ENCODE results near the gene KLHDC4.
A peak's percentile ranks its signal among the peaks of the same experiment; 100 is the strongest.
"Not testable (repeated sequence)": the region's sequence is repeated elsewhere in the genome, so short reads cannot be mapped to it uniquely, and the experiment has no call there.

Gene KLHDC4

GRCh38 chr16:87765776-87766484, at the start of gene KLHDC4:
Gene KLHDC4, minus strand, starts transcription at chr16:87765986. Its CDS starts 96 bp downstream, at chr16:87765890.
- FAIRE-seq, result no peak
- peak; percentile 57 for DNase-seq (ENCODE audit: insufficient read length, low spot score)
- TF ChIP-seq CTCF (IDR thresholded peaks at IDR 0.05; ENCODE audit: insufficient read depth, missing control alignments), result no peak

GRCh38 chr16:87815567-87815966, 49.8 kb upstream of the KLHDC4 start:
- no peak for FAIRE-seq
- no peak for TF ChIP-seq CTCF (IDR thresholded peaks at IDR 0.05; ENCODE audit: insufficient read depth, missing control alignments)
- DNase-seq (ENCODE audit: insufficient read length, low spot score), result no peak

DNA sequence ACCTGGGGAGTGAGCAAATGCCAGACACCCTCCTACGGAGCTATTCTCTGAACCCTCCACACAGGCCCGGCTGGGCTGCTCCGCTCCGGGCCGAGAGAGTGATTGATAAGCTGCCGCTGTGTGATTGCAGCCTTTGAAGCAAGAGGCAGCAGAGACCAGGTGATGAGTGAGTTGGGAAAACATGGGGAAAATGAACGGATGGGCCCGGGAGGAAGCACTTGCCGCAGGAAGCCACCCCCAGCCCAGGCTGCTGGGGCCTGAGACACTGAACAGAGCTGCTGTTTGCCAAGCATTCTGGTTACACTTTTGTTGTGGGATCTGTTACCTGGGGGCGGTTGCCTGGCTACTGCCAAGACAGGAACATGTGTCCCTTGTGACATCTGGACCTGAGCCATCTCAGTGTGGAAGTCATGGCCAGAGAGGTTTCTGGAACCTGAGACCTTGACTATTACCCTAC, 46.4 kb upstream of the KLHDC4 start:
- no peak for FAIRE-seq
- DNase-seq (ENCODE audit: insufficient read length, low spot score), result no peak
- TF ChIP-seq CTCF (IDR thresholded peaks at IDR 0.05; ENCODE audit: insufficient read depth, missing control alignments), result no peak

GRCh38 chr16:87811454-87811853, 45.7 kb upstream of the KLHDC4 start:
- not testable (repeated sequence) for DNase-seq (ENCODE audit: insufficient read length, low spot score); FAIRE-seq

- no peak for DNase-seq (ENCODE audit: insufficient read length, low spot score)
- no peak for TF ChIP-seq CTCF (IDR thresholded peaks at IDR 0.05; ENCODE audit: insufficient read depth, missing control alignments)
- no peak for FAIRE-seq
Measured at GRCh38 chr16:87809150-87809902, 43.5 kb upstream of the KLHDC4 start.

- DNase-seq (ENCODE audit: insufficient read length, low spot score), result no peak
- FAIRE-seq, result no peak
Measured at GRCh38 chr16:87808108-87808507, 42.3 kb upstream of the KLHDC4 start.

More at GRCh38 chr16:87808108-87808507, 42.3 kb upstream of the KLHDC4 start:
- TF ChIP-seq CTCF (IDR thresholded peaks at IDR 0.05; ENCODE audit: insufficient read depth, missing control alignments), result no peak

All from D721Med (cell line).